Ishikawa (cell line): ENCODE results near the gene EID2B.

Experiments
- CEBPB ChIP-seq: IDR thresholded peaks from 2 replicates; pipeline ENCODE4 v1.6.1; 2012
- CREB1 ChIP-seq: IDR thresholded peaks from 2 replicates; pipeline ENCODE4 v1.6.1; 2012; ENCODE audit warnings: low read depth
- EGR1 ChIP-seq: IDR thresholded peaks from 2 replicates; pipeline ENCODE4 v1.6.1; 2012
- EP300 ChIP-seq: IDR thresholded peaks from 2 replicates; pipeline ENCODE4 v1.6.1; 2012; ENCODE audit warnings: borderline replicate concordance
- FOXM1 ChIP-seq: IDR thresholded peaks from 2 replicates; pipeline ENCODE4 v1.6.1; 2012; ENCODE audit warnings: low read depth, borderline replicate concordance
- NFIC ChIP-seq: IDR thresholded peaks from 2 replicates; pipeline ENCODE4 v1.6.1; 2012
- RAD21 ChIP-seq: IDR thresholded peaks from 2 replicates; pipeline ENCODE4 v1.6.1; 2012; ENCODE audit warnings: low read depth
- TAF1 ChIP-seq: IDR thresholded peaks from 2 replicates; pipeline ENCODE4 v1.6.1; 2012; ENCODE audit warnings: low read depth, mild to moderate bottlenecking
- TCF12 ChIP-seq: IDR thresholded peaks from 2 replicates; pipeline ENCODE4 v1.6.1; 2012; ENCODE audit warnings: low read depth
- TEAD4 ChIP-seq: IDR thresholded peaks from 2 replicates; pipeline ENCODE4 v1.6.1; 2012
- YY1 ChIP-seq: IDR thresholded peaks from 2 replicates; pipeline ENCODE4 v1.6.1; 2012; ENCODE audit warnings: low read depth
- ZBTB7A ChIP-seq: IDR thresholded peaks from 2 replicates; pipeline ENCODE4 v1.6.1; 2012; ENCODE audit warnings: low read depth
- TF ChIP-seq, protein P1 (sequence below): IDR thresholded peaks from 2 replicates; pipeline ENCODE4 v1.6.1; 2012
- TF ChIP-seq, protein P2 (sequence below): IDR thresholded peaks from 2 replicates; pipeline ENCODE4 v1.6.1; 2012
- TF ChIP-seq, protein P3 (sequence below): IDR thresholded peaks from 2 replicates; pipeline ENCODE4 v1.6.1; 2012; ENCODE audit warnings: low read depth, mild to moderate bottlenecking

The EID2B gene

DNA sequence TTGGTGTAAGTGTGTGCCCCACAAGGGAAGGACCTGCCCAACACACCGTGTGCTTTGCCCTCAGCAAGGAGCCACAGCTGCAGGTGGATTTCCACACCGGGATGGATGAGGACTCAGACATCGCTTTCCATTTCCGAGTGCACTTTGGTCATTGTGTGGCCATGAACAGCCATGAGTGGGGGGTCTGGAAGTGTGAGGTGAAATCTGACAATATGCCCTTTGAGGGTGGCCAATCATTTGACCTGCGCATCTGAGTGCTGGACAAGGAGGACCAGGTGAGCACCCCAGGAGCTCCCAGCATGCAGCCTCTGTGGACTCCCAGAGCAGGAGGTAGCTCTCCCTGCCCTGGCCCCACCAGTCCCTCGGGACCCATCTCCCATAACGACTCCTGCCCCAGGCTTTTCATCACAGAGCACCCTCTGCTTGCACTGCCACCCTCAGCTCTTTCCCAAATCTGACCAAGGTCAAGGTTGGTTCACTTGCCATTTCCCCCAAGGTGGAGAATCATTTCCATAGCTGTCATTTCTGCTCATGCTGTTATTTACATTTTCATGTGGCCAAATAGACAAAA lies 20.5 kb upstream of the EID2B start:
- TF ChIP-seq, protein P1, sequence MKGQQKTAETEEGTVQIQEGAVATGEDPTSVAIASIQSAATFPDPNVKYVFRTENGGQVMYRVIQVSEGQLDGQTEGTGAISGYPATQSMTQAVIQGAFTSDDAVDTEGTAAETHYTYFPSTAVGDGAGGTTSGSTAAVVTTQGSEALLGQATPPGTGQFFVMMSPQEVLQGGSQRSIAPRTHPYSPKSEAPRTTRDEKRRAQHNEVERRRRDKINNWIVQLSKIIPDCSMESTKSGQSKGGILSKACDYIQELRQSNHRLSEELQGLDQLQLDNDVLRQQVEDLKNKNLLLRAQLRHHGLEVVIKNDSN: no peak
- TF ChIP-seq, protein P2, sequence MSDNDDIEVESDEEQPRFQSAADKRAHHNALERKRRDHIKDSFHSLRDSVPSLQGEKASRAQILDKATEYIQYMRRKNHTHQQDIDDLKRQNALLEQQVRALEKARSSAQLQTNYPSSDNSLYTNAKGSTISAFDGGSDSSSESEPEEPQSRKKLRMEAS: no peak
- TF ChIP-seq, protein P3, sequence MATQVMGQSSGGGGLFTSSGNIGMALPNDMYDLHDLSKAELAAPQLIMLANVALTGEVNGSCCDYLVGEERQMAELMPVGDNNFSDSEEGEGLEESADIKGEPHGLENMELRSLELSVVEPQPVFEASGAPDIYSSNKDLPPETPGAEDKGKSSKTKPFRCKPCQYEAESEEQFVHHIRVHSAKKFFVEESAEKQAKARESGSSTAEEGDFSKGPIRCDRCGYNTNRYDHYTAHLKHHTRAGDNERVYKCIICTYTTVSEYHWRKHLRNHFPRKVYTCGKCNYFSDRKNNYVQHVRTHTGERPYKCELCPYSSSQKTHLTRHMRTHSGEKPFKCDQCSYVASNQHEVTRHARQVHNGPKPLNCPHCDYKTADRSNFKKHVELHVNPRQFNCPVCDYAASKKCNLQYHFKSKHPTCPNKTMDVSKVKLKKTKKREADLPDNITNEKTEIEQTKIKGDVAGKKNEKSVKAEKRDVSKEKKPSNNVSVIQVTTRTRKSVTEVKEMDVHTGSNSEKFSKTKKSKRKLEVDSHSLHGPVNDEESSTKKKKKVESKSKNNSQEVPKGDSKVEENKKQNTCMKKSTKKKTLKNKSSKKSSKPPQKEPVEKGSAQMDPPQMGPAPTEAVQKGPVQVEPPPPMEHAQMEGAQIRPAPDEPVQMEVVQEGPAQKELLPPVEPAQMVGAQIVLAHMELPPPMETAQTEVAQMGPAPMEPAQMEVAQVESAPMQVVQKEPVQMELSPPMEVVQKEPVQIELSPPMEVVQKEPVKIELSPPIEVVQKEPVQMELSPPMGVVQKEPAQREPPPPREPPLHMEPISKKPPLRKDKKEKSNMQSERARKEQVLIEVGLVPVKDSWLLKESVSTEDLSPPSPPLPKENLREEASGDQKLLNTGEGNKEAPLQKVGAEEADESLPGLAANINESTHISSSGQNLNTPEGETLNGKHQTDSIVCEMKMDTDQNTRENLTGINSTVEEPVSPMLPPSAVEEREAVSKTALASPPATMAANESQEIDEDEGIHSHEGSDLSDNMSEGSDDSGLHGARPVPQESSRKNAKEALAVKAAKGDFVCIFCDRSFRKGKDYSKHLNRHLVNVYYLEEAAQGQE: no peak
- TF ChIP-seq TCF12 (no peak), EP300 (no peak), CEBPB (no peak), RAD21 (no peak), ZBTB7A (no peak), FOXM1 (no peak), TEAD4 (no peak), NFIC (no peak), EGR1 (no peak), YY1 (no peak)

DNA sequence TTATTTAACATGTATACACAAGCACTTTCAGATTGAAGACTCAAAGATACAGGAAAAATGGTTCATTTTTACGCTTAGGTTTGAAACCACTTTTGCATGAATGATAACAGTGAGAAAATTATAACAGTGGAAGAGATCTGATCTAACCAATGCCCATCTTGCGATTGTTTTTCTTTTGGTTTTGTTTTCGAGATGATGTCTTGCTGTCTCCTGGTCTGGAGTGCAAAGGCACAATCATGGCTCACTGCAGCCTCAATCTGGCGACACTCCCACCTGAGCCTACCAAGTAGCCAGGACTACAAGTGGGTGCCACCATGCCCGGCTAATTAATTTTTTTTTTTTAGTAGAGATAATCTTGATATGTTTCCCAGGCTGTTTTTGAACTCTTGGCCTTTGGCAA lies 17.5 kb upstream of the EID2B start:
- TF ChIP-seq EP300 (no peak), YY1 (no peak)

DNA sequence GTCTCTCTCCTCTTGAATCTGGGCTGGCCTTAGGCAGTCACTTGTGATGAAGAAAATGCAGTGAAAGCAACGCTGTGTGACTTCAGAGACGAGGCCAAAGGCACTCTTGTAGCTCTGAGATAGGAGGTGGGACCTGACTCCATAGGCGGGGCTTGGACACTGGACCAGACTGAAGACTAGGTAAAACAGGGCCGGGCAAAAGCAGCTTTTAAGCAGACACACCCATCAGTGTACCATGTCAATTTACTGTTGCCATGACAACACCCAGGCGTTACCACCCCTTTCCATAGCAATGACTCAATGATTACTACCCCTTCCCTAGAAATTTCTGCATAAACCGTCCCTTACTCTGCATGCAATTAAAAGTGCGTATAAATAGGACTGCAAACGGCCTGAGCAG lies 13.9 kb upstream of the EID2B start:
- TF ChIP-seq TAF1 (no peak), EGR1 (no peak), TCF12 (no peak), TEAD4 (no peak), FOXM1 (no peak), RAD21 (no peak), EP300 (no peak), YY1 (no peak), CREB1 (no peak), NFIC (no peak), ZBTB7A (no peak), CEBPB (no peak)
- TF ChIP-seq, protein P3: no peak
- TF ChIP-seq, protein P2: no peak
- TF ChIP-seq, protein P1: no peak

DNA sequence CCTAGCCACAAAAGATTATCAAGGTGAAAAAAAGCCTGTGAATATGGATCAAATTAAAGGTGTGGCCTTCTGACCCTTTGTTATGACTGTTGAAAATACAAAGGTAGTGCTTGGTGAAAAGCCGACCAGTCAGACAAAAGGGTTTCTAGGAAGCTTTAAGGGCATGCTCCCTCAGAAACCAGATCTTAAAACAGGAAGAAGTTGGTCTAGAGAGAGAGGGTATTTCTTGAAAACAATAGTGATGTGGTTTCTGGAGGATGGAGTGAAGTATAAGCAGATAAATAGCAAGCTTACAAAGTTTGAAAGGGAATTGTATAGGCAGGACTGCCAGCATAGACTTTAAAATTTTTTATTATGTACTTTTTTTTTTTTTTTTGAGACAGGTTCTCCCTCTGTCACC lies 12.3 kb upstream of the EID2B start:
- TF ChIP-seq EGR1 (no peak), TEAD4 (no peak), RAD21 (no peak), TCF12 (no peak)
- TF ChIP-seq, protein P2: no peak
- TF ChIP-seq, protein P1: no peak

DNA sequence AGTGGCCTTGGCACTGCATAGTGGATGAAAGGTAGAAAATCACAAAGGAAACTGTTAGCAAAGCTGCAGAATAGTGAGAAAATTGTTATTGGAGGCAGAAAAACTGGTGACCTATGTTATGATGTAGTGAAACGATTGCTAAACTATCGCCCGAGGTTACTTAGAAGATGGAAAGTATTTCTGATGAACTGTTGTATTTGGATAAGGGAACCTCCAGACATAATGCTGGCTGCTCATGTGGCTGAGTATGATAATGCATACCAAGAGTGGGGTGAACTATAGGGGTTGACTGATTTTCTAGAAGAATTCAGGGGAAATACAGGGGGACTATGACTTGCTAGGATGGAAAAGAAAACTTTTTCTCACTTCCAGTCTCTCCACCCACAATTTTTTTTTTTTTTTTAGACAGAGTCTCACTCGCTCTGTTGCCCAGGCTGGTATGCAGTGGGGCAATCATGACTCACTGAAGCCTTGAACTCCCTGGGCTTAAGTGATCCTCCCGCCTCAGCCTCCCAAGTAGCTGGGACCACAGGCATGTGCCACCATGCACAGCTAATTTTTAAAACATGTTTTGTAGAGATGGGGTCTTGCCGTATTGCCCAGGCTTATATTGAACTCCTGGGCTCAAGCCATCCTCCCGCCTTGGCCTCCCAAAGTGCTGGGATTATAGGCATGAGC lies 11.7 kb upstream of the EID2B start:
- no peak for TF ChIP-seq EP300
- no peak for TF ChIP-seq CREB1
- TF ChIP-seq EGR1: no peak
- no peak for TF ChIP-seq TAF1

DNA sequence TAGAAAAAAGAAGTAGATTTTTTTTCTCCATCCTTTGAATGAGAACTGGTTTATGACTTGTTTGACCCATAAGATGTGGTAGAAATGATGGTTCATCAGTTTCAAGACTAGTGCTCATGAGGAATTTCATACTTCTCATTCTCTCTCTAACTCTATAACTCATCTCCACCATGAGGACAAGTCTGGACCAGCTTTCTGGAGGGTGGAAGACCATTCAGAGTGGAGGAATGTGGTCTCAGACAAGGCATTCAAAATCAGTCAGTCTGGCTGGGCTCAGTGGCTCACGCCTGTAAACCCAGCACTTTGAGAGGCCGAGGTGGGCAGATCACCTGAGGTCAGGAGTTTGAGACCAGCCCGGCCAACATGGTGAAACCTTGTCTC lies 10.8 kb upstream of the EID2B start:
- TF ChIP-seq EP300: no peak
- TF ChIP-seq TCF12: no peak
- no peak for TF ChIP-seq RAD21
- TF ChIP-seq EGR1: no peak
- TF ChIP-seq CEBPB: no peak
- no peak for TF ChIP-seq ZBTB7A
- no peak for TF ChIP-seq TEAD4
- TF ChIP-seq FOXM1: no peak
- TF ChIP-seq YY1: no peak
- no peak for TF ChIP-seq NFIC
- TF ChIP-seq CREB1: no peak
- no peak for TF ChIP-seq TAF1
- TF ChIP-seq, protein P2: no peak
- TF ChIP-seq, protein P1: no peak
- TF ChIP-seq, protein P3: no peak
